HT-29 (cell line): ENCODE results near the gene MRGPRD. TPM values are rescaled to one million over a fixed set of nuclear protein-coding genes. Genes with fewer than 3 reads are reported as not detected.
"Not testable (repeated sequence)": the region's sequence is repeated elsewhere in the genome, so short reads cannot be mapped to it uniquely, and the experiment has no call there.

Source experiments
- DNase-seq: peaks from one replicate; pipeline ENCODE4 v3.0.0-alpha.2; 2015; ENCODE audit warnings: low spot score
- total RNA-seq: library from RNA; depleted of rRNA; stranded (reverse); fragments of >200 nt; shearing (Covaris generic); gene quantifications from 2 replicates; pipeline ENCODE4 v1.2.3, GENCODE V29; 2014

MRGPRD gene
- total RNA-seq, 1 experiment from 2014 or later, result not detected

DNA sequence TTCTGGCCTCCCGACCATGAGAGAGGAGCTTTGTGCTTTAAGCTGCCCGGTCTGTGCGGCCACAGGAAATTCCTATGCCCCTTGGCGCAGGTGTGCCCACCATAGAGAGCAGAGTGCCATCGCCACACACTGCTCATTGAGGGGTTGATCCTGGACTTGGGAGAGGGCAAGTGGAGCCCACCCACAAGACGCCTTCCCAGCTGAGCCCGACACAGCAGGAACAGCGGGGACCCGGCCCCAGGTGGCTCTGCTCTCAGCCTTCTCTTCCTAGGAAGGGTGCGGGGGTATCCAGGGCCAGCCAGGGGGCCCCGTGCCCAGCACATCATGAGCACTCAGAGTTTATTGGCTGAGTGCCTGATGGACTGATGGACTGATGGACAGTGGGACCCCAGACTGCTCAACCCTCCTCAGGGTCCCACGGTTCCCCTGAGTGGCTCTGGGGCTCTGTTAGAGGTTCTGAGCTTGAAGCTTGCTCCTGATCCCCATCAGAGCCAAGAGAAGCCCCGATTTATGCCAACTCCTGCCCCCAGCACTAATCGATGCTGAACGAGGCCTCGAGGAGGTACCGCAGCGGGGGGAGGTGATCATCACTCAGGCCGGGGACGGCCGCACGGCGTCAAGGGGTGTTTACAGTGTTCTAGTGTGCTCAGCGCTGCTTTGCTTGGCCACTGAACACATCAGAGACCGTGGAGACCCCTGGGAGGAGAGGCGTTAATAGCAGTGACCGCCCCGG lies 13.5 kb upstream of the MRGPRD start:
- no peak for DNase-seq

DNA sequence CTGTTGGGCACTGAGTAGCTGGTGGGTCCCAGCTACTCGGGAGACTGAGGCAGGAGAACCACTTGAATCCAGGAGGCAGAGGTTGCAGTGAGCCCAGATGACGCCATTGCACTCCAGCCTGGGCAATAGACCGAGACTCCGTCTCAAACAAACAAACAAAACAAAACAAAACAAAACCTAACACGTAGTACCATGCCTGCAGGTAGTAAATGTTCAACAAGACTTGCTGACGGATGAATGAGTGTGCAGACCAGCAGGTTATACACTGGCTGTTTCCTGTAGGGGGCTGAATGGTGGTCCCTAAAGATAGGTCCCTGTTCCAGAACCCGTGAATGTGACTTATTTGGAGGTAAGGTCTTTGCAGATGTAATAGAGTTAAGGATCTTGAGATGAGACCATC lies 12.8 kb upstream of the MRGPRD start:
- no peak for DNase-seq

DNA sequence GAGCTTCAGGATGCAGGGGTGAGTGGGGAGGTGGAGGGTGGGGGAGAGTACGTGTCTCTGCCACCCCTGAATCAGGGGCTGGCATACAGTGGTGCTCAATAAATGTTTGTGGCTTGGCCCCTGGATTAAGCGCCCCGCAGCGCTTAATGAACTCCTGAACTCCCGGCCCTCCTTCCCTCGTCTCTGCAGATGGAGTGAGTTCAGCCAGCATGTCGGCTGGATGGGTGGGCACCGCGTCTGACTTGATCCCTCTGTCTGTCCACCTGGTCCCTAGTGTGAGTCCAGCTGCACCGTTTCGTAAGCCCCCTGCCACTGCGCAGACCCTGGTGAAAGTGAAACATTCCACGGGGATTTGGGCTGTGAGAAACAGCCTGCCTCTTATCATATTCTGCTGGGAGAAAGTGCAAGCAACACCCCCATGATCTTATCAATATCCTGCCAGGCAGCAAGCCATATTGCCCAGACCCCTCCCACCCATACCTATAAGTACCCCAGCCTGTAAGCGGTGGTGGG lies 12.0 kb upstream of the MRGPRD start:
- no peak for DNase-seq

DNA sequence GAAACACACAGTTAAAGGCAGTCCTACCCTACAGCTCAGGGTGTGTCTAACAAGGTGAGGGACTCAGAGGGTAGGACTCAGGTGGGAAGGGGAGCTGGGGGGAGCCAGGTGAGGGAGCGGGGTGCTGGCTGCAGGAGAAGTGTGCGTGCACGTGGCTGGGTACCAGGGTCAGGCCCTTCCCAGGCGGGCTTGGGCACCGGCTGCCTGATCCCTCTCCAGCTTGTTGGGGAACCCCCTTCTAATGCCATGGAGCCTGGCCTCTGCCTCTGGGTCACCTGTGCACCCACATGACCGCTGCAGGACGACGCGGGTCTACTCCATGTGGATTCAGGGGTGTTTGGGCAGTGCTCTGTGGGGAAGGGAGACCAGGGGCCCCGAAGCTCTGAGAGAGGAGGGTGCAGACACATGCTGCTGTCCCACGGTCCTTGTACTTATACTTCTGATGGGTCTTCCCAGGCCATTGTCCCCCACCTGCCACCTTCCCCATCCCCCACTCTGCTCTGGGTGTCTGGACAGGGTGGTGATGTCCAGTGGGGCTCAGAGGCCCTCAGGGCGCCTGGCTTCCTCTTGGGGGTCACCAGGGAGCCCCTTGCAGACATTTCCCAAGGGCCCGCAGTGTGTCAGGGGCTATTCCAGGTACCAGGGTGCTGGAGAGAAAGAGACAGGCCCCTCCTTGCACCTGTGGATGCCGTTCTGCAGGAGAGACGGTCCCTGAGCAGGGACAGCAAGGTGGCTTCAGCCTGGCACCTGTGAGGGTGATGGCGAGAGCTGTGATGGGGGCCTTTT lies 10.4 kb upstream of the MRGPRD start:
- DNase-seq, result no peak

DNA sequence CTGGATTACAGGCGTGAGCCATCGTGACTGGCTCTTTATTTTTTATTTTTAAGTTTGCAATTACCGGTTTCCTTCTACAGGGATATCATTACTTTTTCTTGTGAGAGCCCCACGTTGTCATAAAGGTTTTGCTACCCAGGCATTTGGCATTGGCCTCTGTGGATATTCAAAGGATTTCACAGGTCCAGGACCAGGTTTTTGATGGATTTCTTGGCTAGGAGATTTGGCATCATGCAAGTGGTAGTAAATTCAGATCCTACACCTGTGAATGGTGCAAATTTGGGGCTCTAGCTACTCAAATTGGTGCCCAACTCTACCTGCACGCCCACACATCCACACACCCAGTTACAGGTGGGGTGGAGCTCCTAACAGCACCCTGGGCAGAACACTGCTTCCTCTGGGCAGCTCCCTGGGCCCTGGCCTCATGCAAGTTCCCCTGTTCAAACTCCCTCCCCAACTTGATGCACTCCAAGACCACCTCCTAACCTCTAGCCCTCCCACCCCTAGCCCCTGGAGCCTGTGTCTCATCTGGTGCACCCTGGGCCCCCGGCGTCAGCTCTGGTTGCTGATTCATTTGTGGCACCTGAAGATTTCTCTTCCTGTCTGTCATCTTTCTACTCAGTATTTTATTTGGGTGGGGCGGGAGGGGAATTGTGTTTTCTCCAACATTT lies 9.3 kb upstream of the MRGPRD start:
- DNase-seq, result no peak

DNA sequence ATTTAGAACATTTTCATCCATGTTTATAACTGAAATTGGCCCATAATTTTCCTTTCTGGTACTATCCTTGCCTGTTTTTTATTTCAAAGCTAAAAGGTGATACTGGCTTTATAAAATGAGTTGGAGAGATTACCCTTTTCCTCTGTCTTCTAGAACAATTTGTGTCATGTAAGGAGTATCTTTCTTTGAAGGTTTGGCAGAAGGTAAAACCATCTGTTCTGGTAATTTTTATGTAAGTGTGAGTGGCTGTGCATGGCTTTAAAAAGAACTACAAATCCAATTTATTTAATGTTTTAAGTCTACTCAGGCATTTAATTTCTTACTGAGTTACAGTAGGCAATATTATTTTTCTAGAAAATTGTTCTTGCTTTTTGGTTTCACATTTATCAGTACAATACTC lies 7.7 kb upstream of the MRGPRD start:
- no peak for DNase-seq

DNA sequence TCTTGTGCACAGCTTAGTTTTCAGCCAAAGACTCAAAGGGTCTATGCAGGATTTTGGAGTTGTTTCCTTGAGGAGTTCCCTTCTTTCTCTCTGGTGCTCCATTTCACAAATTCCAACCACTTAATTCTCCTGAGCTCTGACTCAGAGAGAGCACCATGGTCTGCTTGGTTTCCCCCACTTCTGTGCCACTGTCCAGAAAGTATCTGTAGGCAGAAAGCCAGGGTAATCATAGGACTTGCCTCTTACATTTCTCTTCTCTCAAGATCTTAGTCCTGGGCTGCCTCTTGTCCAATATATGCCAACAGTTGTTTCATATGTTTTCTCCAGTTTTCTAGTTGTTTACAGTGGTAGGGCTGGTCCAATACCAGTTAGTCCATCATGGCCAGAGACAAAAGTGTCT lies 6.4 kb upstream of the MRGPRD start:
- DNase-seq, result no peak

DNA sequence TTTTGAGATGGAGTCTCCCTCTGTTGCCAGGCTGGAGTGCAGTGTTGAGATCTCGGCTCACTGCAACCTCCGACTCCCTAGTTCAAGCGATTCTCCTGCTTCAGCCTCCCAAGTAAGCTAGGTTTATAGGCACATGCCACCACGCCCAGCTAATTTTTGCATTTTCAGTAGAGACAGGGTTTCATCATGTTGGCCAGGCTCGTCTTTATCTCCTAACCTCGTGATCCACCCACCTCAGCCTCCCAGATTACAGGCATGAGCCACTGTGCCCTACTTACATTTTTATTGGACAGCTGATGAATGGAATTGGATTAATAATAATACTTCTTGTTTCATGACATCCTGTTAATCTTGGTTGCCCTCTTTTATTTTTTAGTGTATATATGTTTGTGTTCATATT lies 3.0 kb upstream of the MRGPRD start:
- no peak for DNase-seq

DNA sequence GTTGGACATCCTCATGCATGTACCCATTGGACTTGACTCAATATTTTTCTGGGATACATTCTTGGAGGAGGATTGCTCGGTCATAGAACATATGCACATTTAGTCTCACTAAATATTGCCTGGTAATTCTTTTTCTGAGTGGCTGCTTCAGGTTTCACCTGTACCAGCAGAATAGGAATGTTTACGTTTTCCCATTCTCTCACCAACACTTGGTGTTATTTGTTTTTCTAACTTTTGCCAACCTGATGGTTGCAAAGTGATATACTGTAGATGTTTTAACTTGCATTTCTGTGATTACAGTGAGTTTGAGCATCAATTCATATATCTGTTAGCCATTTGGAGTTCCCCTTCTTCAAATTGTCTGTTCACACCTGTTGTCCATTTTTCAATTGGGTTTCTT lies 1.3 kb upstream of the MRGPRD start:
- no peak for DNase-seq

DNA sequence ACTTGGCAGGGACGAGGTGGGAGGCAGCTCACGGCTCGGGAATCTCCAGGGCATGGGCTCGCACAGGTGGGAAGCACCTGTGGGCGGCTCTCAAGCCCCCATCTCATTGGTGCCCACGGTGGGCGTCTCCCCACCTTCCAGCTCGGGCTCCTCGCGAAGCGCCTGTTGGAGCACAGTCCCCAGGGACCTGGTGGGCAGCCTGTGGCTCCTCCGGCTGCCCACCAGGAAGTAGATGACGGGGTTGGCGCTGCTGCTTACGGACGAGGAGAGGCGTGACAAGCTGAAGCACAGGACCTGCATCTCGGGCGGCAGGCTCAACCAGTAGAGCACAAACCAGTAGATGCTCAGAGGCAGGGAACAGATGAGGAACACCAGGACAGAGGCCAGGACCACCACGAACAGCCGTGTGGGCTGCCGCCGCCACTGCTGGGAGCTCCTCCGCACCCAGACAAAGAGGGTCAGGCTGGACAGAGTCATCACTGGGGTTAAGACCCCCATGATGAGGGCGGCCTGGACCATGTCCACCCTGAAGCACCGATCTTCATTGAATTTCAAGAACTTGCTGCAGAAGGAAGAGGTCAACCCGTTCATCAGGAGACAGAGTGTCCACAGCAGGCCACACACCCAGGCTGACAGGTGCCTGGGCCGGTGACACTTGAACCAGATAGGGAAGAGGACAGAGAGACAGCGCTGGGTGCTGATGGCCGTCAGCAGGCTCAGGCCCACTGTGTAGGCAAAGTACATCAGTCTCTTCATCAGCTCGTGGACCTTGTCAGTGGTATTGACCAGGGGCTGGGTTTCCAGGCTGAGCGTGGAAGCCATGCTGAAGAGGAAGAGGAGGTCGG lies 633 bp downstream of the MRGPRD start:
- no peak for DNase-seq

DNA sequence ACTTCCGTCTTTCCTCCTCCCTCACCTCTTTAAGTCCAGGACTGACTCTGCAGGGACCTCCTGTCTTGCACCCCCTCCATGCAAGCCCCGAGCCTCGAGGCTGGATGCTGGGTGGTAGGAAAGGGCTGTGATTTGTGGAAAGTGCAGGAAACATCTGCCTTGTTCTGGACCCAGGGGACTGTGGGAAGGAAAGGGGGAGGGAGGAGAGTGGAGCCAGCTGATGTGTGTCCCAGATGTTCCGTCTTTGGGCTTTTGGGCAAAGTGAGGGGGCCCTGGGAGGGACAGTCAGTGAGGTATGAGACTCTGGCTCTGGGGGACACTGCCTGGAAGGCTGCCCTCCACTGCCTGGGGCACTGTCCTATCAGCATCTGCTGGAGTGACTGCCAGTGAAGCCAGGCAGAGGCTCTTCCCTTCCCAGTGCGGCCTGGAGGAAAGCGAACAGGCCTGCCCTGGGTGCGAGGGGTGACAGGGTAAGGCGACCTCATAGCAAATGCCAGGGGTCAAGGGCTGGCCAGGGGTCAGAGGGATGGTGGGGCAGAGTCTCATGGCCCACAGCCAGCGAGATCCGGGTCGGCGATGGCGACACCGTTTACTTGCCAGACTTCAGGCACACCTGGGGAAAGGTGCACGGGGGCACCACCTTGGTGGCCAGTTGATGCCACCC lies 1.7 kb downstream of the MRGPRD start:
- no peak for DNase-seq

DNA sequence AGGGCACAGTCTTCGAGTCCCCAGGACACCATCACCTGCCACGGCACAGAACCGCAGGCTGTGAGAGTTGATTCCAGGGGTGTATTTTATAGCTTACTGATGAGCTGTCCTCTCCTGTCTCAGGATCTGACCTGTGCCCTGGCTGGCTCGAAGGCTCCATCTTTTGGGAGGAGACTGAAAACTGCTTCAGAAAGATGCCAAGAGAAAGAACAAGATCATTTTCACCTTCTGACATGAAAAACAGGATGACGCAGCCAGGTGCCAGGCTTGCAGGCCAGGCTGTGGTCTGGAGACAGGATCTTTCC lies 2.2 kb downstream of the MRGPRD start:
- DNase-seq, result no peak

DNA sequence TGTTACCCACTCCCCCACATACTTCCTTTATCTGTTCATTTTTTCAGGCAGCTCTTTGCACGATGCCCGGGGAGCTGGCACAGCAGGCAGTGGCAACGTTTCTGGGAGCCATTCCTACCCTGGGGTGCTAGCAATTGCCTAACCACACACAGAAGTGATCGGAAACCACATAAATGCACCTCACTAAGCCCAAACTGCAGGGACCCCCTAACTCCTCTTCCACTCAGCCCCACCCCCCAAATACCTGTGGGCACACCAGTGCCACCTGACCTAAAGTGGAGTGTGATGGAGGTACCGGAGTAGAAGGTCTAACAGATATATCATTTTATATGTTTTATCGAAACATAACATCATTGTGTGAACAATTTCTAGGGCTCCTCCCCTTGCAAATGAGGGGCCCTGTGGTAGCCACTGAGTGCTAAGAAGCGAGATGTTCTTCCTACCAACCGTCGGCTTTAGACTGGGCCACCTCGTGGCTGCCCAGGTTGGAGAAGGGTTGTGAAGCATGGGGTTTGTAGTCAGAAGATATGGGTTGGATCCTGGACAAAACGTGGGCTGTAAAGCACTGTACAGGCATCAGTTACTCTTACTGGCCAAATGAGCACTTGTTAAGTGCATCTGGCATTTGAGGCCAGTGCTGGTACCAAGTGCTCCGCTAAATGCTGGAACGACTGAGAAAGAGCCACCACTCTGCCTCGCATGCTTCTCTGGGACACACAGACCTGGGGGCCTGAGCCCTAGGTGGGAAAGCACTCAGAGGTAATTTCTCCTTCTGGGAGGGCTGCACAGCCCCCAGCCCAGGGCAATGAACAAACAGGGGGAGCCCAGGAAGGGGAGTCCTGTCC lies 2.8 kb downstream of the MRGPRD start:
- DNase-seq, result no peak

DNA sequence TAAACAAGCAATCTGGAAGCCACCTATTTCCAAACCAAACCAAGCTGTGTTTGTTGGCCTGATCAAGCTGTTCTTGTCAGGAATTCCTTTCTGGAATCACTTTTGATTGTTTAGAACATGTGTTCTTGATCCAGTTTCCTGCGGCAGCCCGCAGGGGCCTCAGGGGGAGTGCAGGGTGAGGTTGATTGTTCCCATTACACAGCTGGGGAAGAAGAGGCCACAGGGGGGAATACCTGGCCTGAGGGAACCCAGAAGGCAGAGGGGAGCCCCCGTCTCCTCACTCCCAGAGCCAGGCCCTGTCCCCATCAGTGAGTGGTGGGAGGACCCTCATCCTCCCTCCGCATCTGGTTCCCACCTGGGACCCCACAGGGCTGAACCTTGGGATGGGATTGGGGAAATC lies 4.2 kb downstream of the MRGPRD start:
- no peak for DNase-seq

DNA sequence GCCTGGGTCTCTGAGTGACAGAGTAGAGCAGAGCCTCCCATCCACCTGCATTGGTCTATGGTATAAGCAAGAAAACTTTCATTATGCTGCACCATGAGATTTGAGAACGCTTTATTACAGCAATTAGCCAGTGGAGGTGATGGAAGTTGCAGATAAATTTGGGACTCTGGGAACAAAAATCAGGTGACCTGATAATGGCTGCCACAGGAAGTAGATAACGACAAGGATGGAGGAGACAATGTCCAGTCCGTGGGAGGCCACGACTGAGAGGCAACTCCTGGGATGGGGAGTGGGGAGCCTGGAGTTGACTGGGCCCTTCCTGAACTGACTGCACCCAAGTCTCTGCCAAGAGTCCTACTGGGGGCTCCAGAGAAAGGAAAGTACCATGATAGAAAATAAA lies 4.7 kb downstream of the MRGPRD start:
- DNase-seq, result no peak

DNA sequence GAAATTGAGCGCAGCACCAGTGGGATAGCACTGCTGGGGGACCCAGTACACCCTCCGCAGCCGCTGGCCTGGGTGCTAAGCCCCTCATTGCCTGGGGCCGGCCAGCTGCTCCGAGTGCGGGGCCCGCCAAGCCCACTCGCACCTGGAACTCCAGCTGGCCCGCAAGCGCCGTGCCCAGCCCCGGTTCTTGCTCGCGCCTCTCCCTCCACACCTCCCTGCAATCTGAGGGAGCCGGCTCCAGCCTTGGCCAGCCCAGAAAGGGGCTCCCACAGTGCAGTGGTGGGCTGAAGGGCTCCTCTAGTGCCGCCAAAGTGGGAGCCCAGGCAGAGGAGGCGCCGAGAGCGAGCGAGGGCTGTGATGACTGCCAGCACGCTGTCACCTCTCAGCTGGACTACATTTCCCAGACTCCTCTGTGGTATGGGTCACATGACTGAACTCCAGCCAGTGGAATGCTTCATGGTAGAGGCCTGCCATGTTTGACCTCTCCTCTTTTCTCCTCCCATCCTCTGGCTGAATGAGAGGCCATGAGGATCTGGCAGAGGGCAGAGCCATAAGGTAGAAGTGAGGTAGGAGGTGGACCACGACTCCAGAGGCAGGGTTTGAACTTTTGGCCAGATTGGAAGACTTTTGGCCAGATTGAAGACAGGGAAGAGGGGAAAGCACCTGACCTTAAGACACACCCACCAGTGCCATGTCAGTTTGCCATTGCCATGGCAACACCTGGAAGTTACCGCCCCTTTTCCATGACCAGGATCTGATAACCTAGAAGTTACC lies 6.2 kb downstream of the MRGPRD start:
- peak; percentile 52 for DNase-seq

DNA sequence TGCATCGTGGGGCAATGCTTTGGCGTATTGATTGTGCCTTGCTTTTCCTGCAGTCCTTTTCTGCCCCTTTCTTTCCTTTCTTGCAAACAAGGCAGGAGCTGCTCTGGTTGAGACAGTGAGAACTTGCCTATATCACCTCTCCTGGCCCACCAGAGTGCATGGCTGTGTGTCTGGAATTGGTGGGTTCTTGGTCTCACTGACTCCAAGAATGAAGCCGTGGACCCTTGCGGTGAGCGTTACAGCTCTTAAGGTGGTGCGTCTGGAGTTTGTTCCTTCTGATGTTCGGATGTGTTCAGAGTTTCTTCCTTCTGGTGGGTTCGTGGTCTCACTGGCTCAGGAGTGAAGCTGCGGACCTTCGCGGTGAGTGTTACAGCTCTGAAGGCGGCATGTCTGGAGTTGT lies 7.1 kb downstream of the MRGPRD start:
- not testable (repeated sequence) for DNase-seq

DNA sequence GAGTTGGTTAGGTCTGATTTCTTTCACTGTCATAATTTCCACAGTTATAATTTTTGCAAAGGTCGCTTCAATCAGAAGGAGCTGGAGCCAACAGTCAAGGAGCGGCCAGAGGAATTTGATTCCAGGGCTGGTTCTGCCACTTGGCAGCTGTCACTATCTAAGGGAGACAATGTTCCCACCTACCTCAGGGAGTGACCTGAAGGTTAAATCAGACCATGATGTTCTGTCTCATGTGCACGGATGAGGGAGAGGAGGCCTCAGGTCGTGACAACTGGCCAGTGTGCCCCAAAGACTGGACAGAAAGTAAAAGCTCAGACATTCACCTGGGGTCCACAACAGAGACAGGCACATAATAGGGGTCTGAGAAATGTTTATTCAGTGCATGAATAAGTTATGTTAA lies 7.6 kb downstream of the MRGPRD start:
- DNase-seq, result no peak

DNA sequence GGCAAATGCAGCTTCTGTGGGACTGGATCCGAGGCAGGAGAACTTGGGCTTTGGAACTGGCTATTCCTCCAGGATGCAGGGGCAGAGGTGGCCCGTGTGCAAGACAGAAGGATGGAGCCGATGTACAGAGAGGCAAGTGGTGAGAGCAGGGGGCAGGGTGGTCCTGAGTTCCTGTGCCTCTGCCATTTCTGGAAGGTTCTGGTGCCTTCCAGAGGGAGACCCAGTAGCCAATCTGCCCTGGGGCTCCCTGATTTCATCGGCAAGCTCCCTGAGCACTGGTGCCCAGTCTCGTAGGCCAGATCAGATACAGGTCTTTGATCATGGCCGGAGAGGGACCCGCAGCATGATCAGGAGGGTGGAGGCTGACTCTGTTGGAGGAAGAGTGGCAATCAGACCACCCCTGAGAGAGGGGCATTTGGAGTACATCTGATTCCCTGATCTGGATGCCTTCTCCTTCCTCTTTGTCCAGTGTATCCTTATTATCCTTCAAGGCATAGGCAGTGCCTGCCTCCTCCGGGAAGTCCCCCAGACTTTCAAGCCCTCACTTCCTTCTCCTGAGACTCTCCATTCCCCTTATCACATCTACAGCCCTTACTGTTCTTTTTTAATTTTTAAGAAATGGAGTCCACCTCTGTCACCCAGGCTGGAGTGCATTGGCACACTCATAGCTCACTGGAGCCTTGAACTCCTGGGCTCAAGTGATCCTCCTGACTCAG lies 9.7 kb downstream of the MRGPRD start:
- no peak for DNase-seq
